ENCODE measurements around the gene LMF1. TPM values are rescaled to one million over a fixed set of nuclear protein-coding genes. Genes with fewer than 3 reads are reported as not detected.

The LMF1 gene
- total RNA-seq, 4 donors from 2014 or later, result 14.9 to 33.7 (median 27.1) TPM

DNA sequence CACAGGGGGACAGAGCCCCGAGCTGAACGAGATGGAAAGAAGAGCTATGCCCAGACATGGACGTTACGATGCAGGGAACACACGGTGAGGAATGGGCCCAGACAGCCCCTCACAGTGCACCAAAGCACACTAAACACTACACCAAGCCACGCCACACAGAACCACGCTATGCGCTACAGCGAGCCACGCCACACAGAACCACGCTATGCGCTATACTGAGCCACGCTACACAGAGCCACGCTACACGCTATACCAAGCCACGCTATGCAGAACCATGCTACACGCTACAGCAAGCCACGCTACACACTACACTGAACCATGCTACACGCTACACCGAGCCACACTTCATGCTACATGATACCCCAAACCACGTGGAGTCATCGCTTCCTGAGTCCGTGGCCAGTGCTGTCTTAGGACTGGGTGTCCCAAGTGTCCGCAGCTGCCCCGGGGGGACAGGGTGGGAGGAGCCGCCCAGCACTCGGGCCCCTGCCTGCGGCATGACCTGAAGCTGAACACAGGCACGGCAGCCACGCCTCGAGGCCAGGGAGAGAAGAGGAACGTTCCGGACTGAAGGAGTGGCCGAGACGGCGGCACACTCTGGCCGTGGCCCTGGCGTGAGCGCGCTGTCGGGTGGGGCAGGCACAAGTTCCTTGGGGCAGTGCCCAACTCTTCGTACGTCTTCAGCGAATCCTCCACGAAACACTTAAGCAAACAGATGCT, 61.3 kb downstream of the LMF1 start:
- TF ChIP-seq, protein P1, sequence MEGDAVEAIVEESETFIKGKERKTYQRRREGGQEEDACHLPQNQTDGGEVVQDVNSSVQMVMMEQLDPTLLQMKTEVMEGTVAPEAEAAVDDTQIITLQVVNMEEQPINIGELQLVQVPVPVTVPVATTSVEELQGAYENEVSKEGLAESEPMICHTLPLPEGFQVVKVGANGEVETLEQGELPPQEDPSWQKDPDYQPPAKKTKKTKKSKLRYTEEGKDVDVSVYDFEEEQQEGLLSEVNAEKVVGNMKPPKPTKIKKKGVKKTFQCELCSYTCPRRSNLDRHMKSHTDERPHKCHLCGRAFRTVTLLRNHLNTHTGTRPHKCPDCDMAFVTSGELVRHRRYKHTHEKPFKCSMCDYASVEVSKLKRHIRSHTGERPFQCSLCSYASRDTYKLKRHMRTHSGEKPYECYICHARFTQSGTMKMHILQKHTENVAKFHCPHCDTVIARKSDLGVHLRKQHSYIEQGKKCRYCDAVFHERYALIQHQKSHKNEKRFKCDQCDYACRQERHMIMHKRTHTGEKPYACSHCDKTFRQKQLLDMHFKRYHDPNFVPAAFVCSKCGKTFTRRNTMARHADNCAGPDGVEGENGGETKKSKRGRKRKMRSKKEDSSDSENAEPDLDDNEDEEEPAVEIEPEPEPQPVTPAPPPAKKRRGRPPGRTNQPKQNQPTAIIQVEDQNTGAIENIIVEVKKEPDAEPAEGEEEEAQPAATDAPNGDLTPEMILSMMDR (IDR thresholded peaks at IDR 0.05), result no peak
- DNase-seq (ENCODE audit: low spot score) (no peak), ATAC-seq (ENCODE audit: low FRiP score) (no peak)

DNA sequence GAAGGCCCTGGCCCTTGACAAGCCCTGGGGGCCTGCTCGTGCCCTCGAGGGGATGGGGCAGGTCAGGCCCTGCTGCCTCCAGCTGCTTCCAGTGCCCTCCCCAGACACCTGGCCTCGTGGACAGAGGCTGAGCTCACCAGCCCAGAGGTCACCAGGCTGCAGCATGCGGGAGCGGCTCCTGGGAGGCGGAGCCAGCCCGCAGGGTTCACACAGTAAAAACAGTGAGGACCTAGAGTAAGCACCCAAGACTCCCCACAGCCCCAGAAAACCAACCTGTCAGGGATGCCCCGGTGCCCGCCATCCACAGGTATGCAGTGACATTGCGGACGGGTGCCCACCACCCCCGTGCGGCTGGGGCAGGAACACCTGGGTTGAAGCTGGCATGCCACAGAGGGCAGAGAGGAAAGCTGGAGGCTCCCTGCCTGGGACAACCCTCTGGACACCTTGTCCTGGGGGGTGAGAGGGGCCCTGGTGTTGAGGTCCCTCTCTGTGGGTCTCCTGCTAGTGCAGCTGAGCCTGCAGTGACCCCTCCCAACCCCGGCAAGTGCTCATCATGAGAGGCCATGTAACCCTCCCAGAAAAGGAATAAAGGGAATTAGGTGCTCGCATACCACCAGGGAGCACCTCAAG, 62.1 kb downstream of the LMF1 start:
- TF ChIP-seq, protein P1 (IDR thresholded peaks at IDR 0.05), result no peak
- ATAC-seq (ENCODE audit: low FRiP score) (no peak), DNase-seq (ENCODE audit: low spot score) (no peak)

GRCh38 chr16:907842-908241, 62.9 kb downstream of the LMF1 start:
- DNase-seq (ENCODE audit: low spot score) (no peak), ATAC-seq (ENCODE audit: low FRiP score) (no peak)
- TF ChIP-seq, protein P1 (IDR thresholded peaks at IDR 0.05), result no peak

GRCh38 chr16:907361-907760, 63.4 kb downstream of the LMF1 start:
- DNase-seq (ENCODE audit: low spot score), result no peak
- no peak for ATAC-seq (ENCODE audit: low FRiP score)

GRCh38 chr16:906296-906695, 64.5 kb downstream of the LMF1 start:
- ATAC-seq (ENCODE audit: low FRiP score) (no peak), DNase-seq (ENCODE audit: low spot score) (no peak)
- TF ChIP-seq, protein P1 (IDR thresholded peaks at IDR 0.05), result no peak

More at GRCh38 chr16:907361-907760, 63.4 kb downstream of the LMF1 start:
- TF ChIP-seq, protein P1 (IDR thresholded peaks at IDR 0.05), result no peak

DNA sequence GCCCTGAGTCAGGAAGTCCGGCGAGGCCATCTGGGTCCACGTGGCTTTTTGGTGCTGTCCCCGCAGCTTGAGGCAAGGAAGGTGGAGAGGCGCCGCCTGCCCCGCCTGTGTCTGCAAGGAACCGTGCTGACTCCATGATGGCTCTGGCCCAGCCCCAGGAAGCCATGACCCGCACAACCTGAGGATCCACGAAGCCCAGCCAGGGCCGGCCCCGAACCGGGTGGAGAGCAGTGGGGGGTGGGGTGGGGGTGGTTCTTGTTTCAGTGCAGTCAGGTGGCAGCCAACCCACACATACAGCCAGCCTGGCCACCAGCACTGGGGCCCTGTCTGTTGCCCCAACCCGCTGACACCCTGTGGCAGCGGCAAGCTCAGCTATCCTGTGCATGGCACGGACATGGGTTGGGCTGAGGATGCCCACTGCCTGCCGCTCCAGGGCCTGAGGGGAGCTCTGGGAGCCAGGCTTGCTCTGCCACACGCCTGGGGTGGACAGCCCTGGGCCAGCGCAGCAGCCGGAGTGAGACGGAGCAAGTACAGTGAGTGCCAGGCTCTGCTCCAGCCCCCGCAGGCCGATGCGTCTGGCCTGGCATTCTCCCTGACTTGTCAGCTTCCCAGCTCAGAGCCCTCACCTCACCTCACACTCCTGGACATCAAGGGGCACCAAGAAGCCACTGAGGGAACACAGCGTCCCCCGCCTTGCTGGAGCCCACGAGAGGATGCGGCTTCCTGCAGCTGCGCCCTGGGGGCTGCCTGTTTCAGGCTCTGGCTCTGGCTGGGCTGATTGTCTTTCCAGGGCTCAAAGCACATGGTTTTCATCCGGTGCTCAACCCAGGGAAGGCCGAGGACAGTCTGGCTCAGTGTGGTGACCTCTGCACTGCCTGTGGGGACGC, 68.8 kb downstream of the LMF1 start:
- DNase-seq (ENCODE audit: low spot score) (no peak), ATAC-seq (ENCODE audit: low FRiP score) (no peak)

More for the DNA sequence above, 68.8 kb downstream of the LMF1 start:
- TF ChIP-seq, protein P1 (IDR thresholded peaks at IDR 0.05), result no peak
